HG02798 (cell line): ENCODE measurements around the gene FOXD1.
"Not testable (repeated sequence)": the region's sequence is repeated elsewhere in the genome, so short reads cannot be mapped to it uniquely, and the experiment has no call there.

Experiments
- ATAC-seq: cut with Tn5 transposase; IDR thresholded peaks from one replicate; pipeline ENCODE4 v1.9.1; 2021; ENCODE audit warnings: mild to moderate bottlenecking; ENCODE audit not compliant: unreplicated experiment, poor library complexity

The FOXD1 gene

GRCh38 chr5:73464016-73464745 lies 15.6 kb upstream of the FOXD1 start:
- no peak for ATAC-seq

DNA sequence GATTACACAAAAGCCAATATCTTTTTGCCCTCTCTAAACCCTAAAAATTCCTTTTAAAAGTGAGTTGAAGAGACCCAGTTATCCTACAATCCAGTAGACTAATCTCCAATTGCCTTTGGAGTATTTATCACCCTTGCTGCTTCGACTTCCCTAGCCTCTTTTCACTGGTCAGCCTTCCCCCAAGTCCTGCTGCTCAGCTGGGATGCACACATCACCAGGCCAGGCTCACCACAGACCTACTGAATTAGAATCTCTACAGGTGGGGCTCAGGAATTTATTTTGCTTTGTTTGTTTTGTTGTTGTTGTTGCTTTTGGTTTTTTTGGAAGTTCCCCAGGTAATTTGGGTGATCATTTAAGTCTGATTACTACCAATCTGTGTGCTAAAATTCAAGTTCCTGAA lies 11.6 kb upstream of the FOXD1 start:
- ATAC-seq = no peak

- no peak for ATAC-seq
These were observed 10.8 kb upstream of the FOXD1 start for GRCh38 chr5:73459366-73459765.

GRCh38 chr5:73456462-73456861 lies 7.9 kb upstream of the FOXD1 start:
- not testable (repeated sequence) for ATAC-seq

- peak; percentile 73 for ATAC-seq
These were observed 5.9 kb upstream of the FOXD1 start for GRCh38 chr5:73454379-73455036.

GRCh38 chr5:73452215-73452614 lies 3.6 kb upstream of the FOXD1 start:
- ATAC-seq = no peak

DNA sequence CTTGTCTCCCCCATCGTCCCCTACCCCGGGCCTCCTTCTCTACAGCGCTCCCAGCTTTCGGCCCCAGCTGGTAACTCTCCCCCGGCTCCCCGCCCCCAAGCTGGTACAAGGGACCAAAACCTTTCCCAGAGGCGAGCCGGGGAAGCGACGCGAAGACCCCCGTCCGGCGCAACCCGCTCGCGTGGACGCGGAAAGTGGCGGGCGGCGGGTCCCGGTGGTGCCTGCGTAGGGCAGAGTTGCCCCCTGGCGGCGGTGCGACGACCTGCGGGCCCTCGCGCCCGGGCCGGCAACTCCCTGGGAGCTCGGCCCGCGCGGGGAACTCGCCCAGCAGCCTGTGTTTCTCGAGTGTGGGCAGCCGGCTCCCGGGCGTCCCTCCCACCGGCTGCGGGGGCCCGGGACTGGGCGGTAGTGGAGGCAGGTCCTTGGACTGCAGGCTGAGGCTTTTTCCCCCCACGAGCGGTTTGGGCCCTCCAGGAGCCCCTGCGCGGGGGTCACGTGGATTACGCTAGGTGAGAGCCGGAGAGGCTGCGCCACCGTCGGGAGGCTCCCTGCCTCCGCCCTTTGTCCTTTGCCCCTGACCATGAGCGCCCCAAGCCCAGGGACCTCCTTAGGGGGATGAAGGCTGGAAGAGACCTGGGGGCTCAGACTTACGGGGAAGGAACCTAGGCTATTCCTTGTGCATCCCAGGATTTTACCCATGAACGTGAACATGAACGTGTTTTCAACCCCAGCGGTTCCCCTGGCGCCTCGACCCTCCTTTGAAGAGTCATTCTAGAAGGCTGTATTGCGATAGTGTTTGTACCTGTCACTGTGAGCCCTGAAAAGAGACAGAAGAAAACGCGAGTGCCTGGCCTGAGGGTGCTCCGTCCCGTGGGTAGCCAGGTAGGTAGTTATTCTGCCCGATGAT lies 2.9 kb upstream of the FOXD1 start:
- ATAC-seq = peak; percentile 45

- no peak for ATAC-seq
These were observed 2.2 kb upstream of the FOXD1 start for GRCh38 chr5:73450672-73451223.

GRCh38 chr5:73450137-73450536 lies 1.6 kb upstream of the FOXD1 start:
- no peak for ATAC-seq

GRCh38 chr5:73447530-73448462 lies 781 bp downstream of the FOXD1 start:
- ATAC-seq = peak; percentile 22

DNA sequence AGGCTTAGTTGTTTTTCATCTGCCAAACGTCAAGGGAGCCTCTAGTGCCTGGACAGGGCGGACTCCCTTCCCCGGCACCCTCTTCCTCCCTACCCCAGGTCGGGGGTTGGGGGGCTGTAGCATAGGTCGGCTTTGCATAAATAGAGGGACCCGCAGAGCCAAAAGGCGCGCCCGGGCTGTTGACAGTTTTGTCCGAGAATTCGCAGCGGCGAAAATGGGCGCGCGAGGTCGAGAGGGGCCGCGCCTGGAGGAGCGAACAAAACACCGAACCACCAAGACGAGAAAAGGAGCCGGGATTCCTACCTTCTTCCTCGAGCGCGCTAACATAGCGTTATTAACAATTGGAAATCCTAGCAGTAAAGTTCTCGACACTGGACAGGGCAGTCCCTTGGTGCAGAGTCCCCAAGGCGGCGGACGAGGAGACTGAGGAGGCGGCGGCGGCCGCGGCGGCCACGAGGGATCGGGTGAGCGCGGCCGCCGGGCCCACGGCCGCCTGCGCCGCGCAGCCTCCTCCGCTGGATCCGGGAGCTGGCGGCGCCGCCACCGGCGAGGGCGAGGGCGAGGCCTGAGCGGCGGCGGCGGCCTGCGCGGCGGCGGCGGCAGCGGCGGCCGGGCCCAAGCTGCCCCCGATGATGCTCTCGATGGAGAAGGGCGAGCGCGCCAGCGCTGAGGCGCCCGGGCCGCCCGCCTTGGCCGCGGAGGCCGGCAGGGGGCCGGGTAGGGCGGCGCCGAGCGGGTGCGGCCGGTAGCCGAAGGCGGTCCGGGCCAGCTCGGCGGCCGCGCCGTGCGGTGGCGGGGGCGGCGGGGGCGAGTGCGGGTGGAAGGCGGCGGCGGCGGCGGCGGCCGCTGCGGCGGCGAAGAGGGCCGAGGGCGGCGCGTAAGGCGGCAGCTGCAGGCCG lies 1.7 kb downstream of the FOXD1 start:
- ATAC-seq = peak; percentile 31

DNA sequence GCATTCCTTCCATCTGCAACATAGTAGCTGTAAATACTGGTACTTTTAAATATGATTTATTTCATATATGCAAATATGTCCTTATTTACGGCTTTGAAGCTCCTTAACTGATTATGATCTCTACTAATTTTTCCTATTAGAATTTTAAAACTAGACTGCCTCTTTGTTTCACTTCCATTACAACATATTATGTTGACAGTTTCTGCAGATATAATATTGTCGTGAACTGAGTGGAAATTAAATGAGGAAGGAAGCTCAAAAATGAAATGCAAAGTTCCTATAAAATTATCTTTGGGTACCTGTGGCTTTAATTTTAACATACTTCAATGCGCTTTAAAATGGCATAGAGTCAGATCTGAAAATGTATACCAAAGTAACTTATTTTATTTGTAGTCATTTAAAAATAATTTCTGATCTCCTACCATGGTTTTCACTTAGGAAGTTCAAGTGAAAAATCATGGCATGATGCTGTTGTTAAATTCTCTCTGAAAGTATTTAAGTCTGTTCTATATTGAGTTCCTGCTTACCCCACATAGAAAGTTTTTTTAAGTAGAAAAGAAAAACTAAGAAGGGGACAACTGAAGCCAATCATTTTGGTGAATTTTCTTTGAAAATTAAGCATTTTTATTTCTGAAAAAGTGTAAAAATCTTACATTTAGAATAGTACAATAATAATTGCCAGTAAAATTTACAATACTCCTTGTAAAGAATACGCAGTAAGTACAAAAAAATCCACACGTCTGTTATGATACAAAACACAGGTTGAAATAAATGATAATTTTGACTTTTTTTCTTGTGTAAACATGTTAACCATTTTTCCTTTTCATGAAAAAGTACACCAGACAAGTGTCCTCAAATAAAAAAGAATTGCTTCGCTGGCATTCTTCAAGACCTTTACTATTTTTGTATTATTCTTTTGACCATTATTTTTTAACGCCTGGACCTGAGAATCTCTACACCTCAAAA lies 2.6 kb downstream of the FOXD1 start:
- no peak for ATAC-seq

- ATAC-seq = no peak
These were observed 3.8 kb downstream of the FOXD1 start for GRCh38 chr5:73444499-73445438.

GRCh38 chr5:73443829-73444498 lies 4.6 kb downstream of the FOXD1 start:
- no peak for ATAC-seq

DNA sequence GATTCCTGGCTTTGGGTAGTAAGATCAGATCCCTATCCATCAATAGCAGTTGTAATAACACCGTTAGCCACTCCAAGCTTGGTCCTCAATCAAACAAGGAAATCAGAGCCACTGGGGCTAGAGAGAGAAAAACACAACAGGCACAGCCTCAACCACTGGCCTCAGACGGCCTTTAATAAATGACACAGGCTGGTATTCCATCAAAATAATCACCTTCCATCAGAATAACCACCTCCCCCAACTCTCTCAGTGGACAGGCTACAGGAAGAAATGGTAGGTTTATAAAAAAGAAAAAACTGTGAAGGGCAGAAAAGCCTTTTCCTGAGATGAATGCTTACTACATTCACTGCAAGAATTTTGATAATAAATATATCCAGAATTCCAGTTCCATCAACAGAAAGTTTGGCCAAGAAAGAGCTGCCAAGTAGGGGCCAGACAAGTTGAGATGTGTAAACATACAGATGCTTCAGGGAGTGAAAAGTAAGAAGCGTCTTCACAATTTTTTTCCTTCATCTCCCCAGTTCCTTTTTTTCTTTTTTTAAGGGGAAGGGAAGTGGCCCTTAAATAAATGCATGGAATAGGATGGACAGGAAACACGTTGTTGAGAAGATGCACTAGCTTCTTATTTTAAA lies 5.5 kb downstream of the FOXD1 start:
- no peak for ATAC-seq
